NOMO-1 (cell line): ENCODE data around the gene CPSF4L.
"Not testable (repeated sequence)": the region's sequence is repeated elsewhere in the genome, so short reads cannot be mapped to it uniquely, and the experiment has no call there.

Experiments
- DNase-seq, 2 experiments: peaks; one replicate each; lab custom pipeline; 2025; ENCODE audit not compliant: unreplicated experiment in 2 of 2; lab: John Stamatoyannopoulos, UW

Gene CPSF4L

DNA sequence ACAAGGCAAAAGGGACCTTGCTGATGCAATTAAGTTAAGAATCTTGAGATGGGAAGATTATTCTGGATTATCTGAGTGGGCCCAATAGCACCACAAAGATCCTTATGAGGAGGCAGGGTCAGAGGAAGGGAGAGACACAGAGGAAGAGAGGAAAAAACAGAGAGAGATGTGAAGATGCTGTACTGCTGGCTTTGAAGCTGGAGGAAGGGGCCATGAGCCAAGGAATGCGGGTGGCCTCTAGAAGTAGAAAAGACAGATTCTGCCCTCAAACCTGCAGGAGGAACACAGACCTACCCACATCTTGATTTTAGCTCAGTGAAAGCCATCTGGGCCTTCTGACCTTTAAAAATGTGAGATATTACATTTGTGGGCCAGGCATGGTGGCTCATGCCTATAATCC is 8.1 kb upstream of the CPSF4L start:
- DNase-seq: no peak

DNA sequence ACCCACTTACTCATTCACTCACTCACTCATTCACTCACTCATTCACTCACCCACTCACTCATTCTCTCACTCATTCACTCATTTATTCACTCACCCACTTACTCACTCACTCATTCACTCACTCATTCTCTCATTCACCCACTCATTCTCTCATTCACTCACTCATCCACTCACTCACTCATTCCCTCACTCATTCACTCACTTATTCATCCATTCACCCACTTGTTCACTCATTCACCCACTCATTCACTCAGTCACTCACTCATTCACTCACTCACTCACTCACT is 7.6 kb upstream of the CPSF4L start:
- no peak for DNase-seq

DNA sequence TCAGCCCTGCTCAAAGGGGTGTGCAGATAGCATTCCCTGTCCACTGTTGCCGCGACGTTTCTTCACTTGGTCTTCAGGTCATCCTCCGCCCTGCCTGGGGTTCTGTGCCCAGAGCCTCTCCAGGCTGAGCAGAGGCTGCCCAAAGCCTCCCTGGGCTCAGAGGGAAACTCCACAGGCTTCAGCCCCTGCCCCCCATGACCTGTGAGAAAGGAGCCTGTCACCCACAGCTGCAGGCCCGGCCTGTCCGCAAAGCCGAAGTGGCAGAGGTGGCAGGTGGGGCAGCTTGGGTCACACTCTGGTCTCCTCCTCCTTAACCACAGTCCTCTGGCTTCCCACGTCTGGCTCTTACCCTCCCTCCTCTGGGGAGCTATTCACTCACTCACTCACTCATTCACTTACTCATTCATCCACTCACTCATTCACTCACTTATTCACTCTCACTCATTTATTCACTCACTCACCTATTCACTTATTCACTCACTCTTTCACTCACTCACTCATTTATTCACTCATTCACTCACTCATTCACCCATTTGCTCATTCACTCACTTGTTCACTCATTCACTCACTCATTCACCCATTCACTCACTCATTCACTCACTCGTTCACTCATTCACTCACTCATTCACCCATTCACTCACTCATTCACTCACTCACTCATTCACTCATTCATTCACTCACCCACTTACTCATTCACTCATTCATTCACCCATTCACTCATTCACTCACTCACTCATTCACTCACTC is 7.1 kb upstream of the CPSF4L start:
- no peak for DNase-seq

DNA sequence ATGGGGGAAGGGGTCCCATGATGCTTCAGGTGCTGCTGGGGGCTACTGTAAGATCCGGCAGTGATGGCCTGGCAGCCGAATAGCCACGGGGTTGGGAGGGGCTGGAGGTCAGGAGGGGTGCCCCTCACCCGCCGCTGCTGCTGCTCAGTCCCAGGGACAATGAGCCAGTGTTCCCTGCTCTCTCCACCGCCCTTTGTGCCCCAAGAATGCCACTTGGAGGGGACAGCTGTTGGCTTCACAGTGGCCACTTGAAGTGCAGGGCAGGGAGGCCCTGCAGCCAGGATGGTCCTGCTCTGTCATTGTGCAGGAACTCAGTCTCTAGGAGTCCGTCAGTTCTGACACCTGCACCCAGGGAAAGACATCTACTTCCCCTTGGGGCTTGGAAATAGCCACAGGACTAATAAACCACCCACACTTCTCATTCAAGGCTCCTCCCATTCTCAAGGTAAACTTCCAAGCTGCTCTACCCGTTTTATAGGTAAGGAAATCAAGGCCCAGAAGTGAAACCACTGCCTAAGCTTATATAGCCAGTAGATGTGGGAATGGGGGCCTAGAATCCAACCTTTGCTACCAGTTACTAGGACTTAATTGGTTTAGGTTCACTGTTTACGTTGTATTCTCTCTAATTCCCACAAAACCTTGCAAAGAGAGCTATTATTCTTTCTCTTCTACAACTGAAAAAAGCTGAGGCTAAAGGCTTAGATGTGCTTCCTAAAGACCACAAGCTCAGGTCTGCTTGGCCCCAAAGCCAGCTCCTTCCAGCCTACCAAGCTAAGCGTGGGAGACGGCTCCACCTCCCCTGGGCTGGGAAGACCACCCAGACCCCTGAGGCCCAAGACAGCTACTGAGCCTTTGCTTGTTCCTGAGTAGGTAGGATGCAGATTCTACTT is 6.2 kb upstream of the CPSF4L start:
- DNase-seq: no peak

DNA sequence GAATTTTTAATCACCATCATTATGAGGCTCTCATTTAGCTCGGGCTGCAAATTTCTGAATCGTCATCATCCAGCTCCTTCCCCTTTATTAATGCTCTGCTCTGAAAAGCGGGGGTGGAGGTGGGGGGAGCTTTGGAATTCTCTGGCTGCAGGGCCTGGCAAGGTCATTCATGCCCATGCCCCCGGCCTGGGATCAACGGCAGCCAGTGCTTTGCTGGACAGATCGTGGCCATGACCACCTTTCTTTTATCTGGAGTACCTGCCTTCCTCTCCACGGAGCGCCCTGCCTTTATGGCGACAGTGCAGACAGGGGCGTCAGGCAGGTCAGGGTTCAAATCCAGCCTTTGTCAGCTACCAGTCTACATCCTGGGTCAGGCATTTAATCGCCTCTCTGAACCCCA is 5.1 kb upstream of the CPSF4L start:
- DNase-seq: no peak

DNA sequence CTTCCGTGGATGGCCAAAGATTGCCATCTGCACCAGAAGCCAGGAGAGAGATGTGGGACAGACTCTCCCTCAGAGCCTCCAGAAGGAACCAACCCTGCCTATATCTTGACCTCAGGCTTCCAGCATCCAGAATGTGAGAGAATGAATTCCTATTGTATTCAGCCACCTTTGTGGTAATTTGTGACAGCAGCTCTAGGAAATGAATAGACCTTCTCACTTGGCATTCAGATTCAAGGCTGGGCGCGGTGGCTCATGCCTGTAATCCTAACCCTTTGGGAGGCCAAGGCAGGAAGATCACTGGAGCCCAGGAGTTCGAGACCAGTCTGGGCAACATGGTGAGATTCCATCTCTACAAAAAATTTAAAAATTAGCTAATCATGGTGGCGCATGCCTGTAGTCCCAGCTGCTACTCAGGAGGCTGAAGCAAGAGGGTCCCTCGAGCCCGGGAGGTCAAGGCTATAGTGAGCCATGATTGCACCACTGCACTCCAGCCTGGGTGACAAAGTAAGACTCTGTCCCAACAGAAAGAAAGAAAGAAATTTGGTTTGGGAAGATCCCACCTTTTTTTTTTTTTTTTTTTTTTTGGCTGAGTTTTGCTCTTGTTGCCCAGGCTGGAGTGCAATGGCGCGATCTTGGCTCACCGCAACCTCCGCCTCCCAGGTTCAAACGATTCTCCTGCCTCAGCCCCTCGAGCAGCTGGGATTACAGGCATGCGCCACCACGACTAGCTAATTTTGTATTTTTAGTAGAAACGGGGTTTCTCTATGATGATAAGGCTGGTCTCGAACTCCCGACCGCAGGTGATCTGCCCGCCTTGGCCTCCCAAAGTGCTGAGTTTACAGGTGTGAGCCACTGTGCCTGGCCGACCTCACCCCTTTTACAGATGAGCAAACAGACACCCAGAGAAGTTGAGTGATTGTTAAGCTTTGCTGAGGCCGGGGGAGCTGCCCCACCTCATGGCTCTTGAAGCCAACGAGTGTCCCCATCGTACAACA is 4.3 kb upstream of the CPSF4L start:
- DNase-seq: no peak

DNA sequence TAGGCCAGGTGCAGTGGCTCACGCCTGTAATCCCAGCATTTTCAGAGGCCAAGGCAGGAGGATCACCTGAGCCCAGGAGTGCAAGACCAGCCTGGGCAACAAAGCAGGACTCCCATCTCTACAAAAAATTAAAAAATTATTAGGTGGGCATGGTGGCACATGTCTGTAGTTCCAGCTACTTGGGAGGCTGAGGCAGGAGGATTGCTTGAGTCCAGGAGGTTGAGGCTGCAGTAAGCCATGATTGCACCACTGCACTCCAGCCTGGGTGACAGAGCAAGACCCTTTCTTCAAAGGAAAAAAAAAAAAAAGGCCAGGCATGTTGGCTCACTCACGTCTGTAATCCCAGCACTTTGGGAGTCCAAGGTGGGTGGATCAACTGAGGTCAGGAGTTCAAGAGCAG is 2.8 kb upstream of the CPSF4L start:
- not testable (repeated sequence) for DNase-seq

DNA sequence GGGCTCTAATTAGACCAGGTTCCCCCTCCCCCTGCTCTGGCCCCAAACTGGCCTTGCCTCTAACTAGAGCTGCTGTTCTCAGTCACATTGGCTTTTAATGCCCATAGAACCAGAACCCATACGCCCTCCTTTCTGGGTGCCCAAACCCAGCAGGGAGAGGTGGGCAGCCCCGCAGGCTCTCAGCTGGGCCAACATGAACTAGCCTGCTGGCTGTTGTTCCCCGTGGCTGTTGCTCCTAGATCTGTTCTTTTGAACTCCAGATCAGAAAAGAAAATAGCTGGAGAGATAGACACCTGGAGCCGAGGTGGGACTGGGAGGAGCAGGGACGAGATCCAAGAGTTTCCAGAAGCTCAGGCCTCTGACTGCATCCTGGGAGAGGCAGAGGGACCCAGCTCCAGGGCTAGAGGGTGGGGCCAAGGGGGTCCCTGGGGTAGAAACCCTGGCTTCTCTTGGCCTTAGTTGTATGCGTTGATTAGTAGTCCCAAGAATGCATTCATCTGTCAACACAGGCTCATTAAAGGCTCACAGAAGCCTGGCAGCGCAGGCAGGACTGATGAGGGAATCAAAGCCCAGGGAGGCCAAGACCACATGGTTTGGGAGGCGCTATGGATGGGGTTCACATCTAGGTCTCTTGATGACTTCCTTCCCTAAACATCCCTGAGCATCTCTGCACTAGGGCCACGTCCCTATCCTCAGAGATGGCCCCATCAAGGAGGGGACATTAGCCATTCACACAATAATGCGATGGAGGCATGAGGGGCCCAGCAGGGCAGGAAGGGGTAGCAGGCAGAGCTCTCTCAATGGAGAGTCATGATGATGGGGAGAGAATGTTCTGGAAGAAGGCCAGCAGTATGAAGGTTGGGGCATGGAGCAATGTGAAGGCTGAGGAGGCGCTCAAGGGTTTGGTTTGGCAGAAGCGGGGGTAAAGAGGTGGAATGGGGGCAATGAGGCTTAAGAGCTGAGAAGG is 1.3 kb upstream of the CPSF4L start:
- no peak for DNase-seq

DNA sequence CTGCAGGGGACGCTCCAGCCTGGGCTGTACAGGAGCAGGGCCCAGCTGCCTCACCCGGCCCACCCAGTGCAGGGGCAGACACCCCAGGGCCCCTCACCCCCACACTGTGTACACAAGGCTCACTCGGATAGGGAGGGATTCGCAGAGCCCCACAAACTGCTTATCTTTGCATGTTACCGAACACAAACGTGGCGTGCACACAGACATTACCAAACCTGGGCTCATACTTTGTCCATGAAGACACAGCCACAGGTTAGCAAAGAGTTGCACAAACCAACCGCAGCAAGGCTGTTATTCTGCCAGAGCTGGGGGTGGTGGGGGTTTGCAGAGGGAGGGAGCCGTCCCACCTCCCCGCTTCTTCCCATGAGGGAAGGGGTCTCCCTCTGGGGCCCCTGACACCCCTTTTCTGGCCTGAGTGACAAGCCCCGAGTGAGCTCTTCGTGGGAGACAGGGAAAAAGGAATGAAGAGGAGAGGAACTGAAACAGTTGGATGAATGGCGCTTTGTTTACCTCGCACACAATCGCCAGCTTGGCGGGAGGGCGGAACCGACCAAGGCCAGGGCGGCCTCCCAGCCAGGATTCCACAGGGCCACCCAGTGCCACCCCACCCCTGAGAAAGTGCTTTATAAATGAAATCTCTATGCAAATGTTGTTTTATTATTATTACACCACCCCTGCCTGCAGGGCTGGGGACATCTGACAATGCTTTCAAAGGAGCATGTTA is 434 bp upstream of the CPSF4L start:
- DNase-seq: peak; percentile 90 to 93

DNA sequence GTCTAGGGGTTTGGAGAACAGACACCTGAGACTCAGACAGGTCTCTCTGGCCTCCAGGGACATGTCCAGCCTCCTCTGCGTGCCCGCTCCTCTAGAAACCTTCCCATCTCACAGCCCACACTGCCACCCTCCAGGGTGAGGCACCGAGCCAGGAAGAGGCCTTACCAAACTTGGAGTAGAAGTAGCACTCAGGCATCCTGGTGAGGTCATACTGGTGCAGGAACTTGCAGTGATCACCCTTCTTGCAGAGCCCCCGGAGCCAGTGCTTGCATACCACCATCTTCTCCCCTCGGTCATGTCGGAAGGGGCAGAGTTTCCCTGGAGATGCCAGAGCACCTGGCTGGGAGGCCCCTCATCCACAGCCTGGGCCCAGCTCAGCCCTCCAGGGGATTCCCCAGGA is 4.2 kb downstream of the CPSF4L start:
- no peak for DNase-seq

DNA sequence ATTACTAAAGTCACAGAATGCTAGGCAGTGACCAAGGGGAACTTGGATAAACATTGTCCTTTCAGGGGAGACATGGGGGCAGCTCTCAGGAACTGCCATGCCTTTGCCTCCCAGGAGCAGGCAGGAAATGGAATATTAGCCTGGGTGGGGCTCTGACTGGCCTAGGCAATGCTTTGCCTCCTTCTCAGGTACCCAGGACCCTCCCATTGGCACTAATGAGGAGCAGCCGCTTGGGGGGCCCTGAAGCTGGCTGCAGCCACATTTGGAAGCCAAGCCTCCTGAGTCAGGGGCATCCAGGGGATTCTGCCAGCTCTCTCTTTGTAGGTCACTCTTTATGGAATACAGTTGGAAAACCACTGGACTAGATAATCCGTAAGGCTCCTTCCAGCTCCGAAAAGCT is 5.5 kb downstream of the CPSF4L start:
- DNase-seq: no peak

DNA sequence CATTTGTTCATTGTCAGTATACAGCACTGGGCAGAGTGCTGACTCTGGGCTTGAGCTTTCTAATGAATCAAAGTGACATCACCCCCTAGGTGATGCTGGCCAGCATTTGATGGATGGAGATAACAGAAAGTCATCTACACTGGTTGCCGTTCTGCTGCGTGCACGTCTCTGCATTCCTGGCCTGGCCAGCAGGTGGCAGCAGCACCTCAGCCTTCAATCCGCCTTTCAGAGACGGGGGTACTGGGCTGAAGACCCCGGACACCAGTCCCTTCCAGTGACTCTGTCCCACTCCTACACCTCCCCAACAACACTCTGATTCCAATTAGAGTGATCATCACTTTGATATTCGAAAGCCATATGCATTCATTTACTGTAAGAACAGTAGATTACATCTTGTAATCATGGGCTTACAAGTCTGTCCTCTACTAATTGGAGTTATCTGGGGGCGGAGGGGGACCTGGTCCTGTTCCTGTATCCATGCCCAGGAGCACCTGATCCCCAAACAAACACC is 6.0 kb downstream of the CPSF4L start:
- peak; percentile 21 to 27 for DNase-seq

DNA sequence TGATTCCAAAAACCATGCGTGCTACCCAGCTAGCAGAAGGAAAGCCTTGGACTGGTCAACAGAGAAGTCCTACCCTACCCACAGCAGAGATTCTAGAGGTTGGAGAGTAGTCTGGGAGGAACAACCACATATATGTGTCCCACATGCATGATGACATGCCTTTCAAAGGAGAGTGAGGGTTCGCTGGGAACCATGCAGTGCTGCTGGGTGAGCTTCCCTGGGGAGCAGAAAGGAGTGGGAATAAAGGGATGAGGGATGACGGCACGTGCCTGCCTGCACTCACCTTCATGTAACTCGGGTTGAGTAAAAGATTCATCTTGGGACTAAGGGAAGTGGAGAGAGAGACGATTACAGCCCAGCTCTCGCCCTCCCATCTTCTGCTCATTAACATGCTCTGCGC is 9.8 kb downstream of the CPSF4L start:
- no peak for DNase-seq

DNA sequence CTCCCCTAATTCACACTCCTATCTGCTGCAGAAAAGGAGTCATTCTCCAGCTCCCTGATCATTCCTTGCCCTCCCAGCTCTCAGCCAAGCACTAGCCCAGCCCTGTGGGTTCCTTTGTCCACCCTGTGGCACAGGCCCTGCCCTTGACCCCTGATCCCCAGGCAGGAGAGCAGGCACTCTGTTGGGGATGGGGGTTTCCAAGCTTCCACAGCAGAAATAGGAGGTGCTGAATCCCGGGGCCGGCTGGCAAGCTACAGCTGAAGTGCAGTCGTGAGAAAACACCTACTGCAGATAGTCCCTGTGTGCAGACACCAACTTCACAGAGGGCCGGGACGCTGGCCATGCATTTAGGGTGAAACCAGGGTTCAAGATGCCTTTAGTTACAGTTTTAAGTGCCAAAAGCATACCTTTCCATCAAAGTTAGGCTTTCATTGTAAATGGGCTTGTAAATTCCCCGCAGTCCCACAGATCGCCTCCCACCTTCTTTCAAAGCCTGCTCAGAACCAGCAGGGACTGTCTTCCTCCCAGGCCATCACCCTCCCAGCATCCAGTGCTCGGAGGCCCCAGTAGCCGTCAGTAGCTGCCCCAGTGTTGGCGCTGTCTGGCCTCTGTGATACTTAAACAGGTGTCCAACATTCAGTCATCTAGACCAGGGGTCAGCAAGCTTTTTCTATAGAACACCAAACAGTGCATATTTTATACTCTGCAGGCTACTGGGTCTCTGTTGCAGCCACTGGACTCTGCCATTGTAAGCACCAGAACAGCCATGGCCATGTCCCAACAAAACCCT is 10.6 kb downstream of the CPSF4L start:
- no peak for DNase-seq

DNA sequence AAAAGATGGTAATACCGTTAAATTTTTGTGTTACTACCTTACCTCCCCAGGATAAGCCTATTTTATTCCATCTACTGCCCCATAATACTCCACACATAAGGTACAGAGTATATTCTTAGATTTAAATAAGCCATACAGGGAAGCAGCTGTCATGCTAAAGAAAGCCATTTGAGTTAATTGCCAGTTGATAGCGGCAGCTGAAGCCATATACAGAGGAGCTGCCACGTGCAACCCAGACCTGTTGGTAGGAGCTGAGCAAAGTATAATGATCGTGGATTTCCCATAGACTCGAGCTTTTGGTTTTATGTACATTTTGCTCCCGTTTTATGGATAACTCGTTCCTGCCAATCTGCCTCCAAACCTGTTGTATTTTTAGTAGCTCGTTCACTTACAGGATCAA is 12.0 kb downstream of the CPSF4L start:
- DNase-seq: no peak

DNA sequence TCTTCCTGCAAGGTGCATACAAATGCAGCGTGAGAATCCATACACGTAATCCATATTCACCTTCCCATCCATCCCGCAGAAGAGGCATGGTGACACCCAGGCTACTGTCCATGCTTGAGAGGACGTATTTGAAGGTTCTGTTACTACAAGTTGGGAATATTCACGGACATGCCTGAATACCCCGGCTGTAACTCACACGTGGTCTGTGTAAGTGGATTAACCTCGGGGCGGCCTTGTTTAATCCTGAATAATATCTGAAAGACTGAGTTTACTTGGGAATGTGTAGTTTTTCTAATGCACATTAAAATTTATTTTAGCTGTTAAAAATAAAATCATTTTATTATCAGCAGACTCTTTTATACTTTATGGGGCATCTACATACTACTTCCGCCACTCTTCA is 13.1 kb downstream of the CPSF4L start:
- no peak for DNase-seq

DNA sequence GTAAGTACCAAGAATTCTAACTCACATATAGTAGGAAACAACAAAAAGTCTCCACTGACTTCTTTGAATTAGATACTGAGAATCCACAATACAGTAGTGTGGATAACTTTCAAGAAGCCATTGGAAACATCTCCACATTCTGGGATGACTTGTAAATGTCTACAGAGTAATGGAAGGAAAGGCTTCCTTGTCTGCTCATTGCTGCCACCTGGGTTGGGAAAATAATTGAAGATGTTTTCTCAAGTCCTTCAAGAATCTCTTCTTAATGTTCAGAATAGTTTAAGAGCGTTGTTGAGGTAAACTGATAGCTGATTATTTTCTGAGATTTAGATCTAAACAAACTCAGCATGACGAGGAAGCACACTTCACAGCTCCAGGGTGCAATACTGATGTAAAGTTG is 14.0 kb downstream of the CPSF4L start:
- DNase-seq: no peak

DNA sequence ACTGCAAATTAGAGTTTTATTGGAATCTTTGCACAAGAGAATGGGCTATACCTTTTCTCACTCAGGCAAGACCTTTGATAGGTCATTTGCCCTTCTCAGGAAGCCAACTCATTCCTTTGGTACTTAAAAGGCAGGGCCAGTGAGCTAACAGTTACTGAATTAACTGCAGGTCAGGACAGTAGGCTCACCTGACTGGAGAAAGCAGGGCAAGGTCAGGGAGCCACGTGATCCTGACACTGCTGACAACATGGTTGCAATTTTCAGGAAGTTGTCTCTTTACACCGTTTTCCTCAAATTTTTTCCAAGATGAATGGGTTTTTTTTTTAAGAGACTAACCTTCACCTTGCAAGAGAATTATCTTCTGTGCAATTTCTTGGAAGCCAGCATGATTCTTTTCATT is 21.1 kb downstream of the CPSF4L start:
- no peak for DNase-seq
